Ammon's horn (tissue), 1 donor: ENCODE results near the gene SMTN.
"Not testable (repeated sequence)": the region's sequence is repeated elsewhere in the genome, so short reads cannot be mapped to it uniquely, and the experiment has no call there.

Experiments used
- DNase-seq: peaks from one replicate; pipeline ENCODE4 v3.0.0-alpha.2; 2016; ENCODE audit warnings: low spot score

SMTN gene

GRCh38 chr22:31073125-31073524 lies 8.0 kb upstream of the SMTN start:
- DNase-seq, result not testable (repeated sequence)

GRCh38 chr22:31073545-31074145 lies 7.5 kb upstream of the SMTN start:
- DNase-seq, result not testable (repeated sequence)

GRCh38 chr22:31075961-31076360 lies 5.2 kb upstream of the SMTN start:
- no peak for DNase-seq

GRCh38 chr22:31077681-31078080 lies 3.4 kb upstream of the SMTN start:
- no peak for DNase-seq

- DNase-seq, result not testable (repeated sequence)
Measured at GRCh38 chr22:31078389-31078788, 2.7 kb upstream of the SMTN start.

- no peak for DNase-seq
Measured at GRCh38 chr22:31079095-31079642, 1.9 kb upstream of the SMTN start.

GRCh38 chr22:31080164-31080847 lies 812 bp upstream of the SMTN start:
- DNase-seq, result no peak

GRCh38 chr22:31081963-31082605 lies 966 bp downstream of the SMTN start:
- no peak for DNase-seq

- DNase-seq, result no peak
Measured at GRCh38 chr22:31082606-31083376, 1.7 kb downstream of the SMTN start.

- no peak for DNase-seq
Measured at GRCh38 chr22:31083377-31083768, 2.3 kb downstream of the SMTN start.

GRCh38 chr22:31083923-31084810 lies 3.0 kb downstream of the SMTN start:
- no peak for DNase-seq

- DNase-seq, result peak; percentile 87
Measured at GRCh38 chr22:31084811-31085492, 3.8 kb downstream of the SMTN start.

- peak; percentile 91 for DNase-seq
Measured at GRCh38 chr22:31085493-31085824, 4.3 kb downstream of the SMTN start.

GRCh38 chr22:31085928-31086327 lies 4.8 kb downstream of the SMTN start:
- no peak for DNase-seq

- DNase-seq, result no peak
Measured at GRCh38 chr22:31086703-31087330, 5.7 kb downstream of the SMTN start.

GRCh38 chr22:31087744-31088215 lies 6.7 kb downstream of the SMTN start:
- DNase-seq, result no peak

- DNase-seq, result no peak
Measured at GRCh38 chr22:31088233-31088986, 7.3 kb downstream of the SMTN start.

GRCh38 chr22:31089160-31090100 lies 8.3 kb downstream of the SMTN start:
- peak; percentile 73 for DNase-seq
